HL-60 (cell line): ENCODE data around the gene PLCB1.

Experiments used
- DNase-seq, 2 experiments: peaks; one replicate each; pipeline ENCODE4 v3.0.0-alpha.2; 2010 to 2020; ENCODE audit warnings: low read depth in 1 of 2, low spot score in 1 of 2
- H3K27ac ChIP-seq: fragments of 250-450 bp; sonication (Bioruptor Pico); replicated peaks from 2 replicates; pipeline ENCODE4 v1.5.1; 2020; ENCODE audit warnings: mild to moderate bottlenecking, moderate library complexity
- H3K27me3 ChIP-seq: fragments of 250-450 bp; sonication (Bioruptor Pico); 2 replicates; pipeline ENCODE4 v1.5.1; 2021; ENCODE audit warnings: mild to moderate bottlenecking, moderate library complexity; ENCODE audit not compliant: insufficient read depth, poor library complexity, severe bottlenecking
- H3K4me3 ChIP-seq: replicated peaks from 2 replicates; pipeline ENCODE4 v1.5.1; 2011; ENCODE audit warnings: mild to moderate bottlenecking, control low read depth, low read length; ENCODE audit not compliant: insufficient read depth
- CTCF ChIP-seq: IDR thresholded peaks from one replicate; pipeline ENCODE4 v1.5.1; 2011; ENCODE audit warnings: low read length, control low read depth, inconsistent platforms; ENCODE audit not compliant: insufficient read depth
- GABPA ChIP-seq: IDR thresholded peaks from 2 replicates; pipeline ENCODE4 v1.6.1; 2012; ENCODE audit warnings: low read depth
- POLR2AphosphoS5 ChIP-seq: IDR thresholded peaks from 2 replicates; pipeline ENCODE4 v1.6.1; 2012; ENCODE audit warnings: low read depth
- REST ChIP-seq: IDR thresholded peaks from 2 replicates; pipeline ENCODE4 v1.6.1; 2012; ENCODE audit warnings: low read depth; ENCODE audit not compliant: insufficient replicate concordance
- SPI1 ChIP-seq: IDR thresholded peaks from 2 replicates; pipeline ENCODE4 v1.6.1; 2012; ENCODE audit warnings: low read depth, mild to moderate bottlenecking, borderline replicate concordance

The PLCB1 gene

GRCh38 chr20:8370774-8371173 is 238.7 kb downstream of the PLCB1 start:
- Histone ChIP-seq H3K27ac (no peak overlapping the region), H3K27me3 (no peaks in the 10 kb centered on the region), H3K4me3 (no peak overlapping the region)
- no peak for TF ChIP-seq GABPA
- no peak for TF ChIP-seq REST
- TF ChIP-seq SPI1 = no peak
- no peak for TF ChIP-seq CTCF
- TF ChIP-seq POLR2AphosphoS5 = no peak
- DNase-seq = no peak

GRCh38 chr20:8372824-8373380 is 240.8 kb downstream of the PLCB1 start:
- H3K27me3 ChIP-seq = no peaks in the 10 kb centered on the region
- no peak overlapping the region for H3K27ac ChIP-seq
- TF ChIP-seq GABPA (no peak), SPI1 (0 out of 2 replicates have a peak, but pooled peaks have one; percentile 44)
- no peak overlapping the region for H3K4me3 ChIP-seq
- no peak for DNase-seq

- DNase-seq = no peak
- no peak overlapping the region for H3K27ac ChIP-seq
- H3K27me3 ChIP-seq = no peaks in the 10 kb centered on the region
- H3K4me3 ChIP-seq = no peak overlapping the region
- TF ChIP-seq GABPA = no peak
- TF ChIP-seq SPI1 = no peak
- no peak for TF ChIP-seq CTCF
- TF ChIP-seq REST = no peak
- no peak for TF ChIP-seq POLR2AphosphoS5
These were observed 241.5 kb downstream of the PLCB1 start for GRCh38 chr20:8373579-8373978.

- TF ChIP-seq SPI1 = no peak
- no peak for TF ChIP-seq CTCF
- no peak for TF ChIP-seq POLR2AphosphoS5
- no peak for TF ChIP-seq REST
- TF ChIP-seq GABPA = no peak
These were observed 243.8 kb downstream of the PLCB1 start for GRCh38 chr20:8375898-8376297.

More at GRCh38 chr20:8375898-8376297, 243.8 kb downstream of the PLCB1 start:
- Histone ChIP-seq H3K27me3 (no peaks in the 10 kb centered on the region), H3K27ac (no peak overlapping the region), H3K4me3 (no peak overlapping the region)
- DNase-seq = no peak
